ENCODE results near the gene SBNO2.

GRCh38 chr19:1139126-1139525 lies 34.9 kb downstream of the SBNO2 start:
- TF ChIP-seq CTCF (IDR thresholded peaks at IDR 0.05) = no peak
- TF ChIP-seq POLR2AphosphoS5 (IDR thresholded peaks at IDR 0.05) = no peak

Measured in stomach (tissue), 4 donors.